ENCODE results near the gene TXNRD2.
A peak's percentile ranks its signal among the peaks of the same experiment; 100 is the strongest.

TXNRD2 gene

GRCh38 chr22:19941365-19942082 lies at the start of gene TXNRD2, which contains the start of gene COMT:
TXNRD2 (minus strand) TSS chr22:19941818; CDS start chr22:19941803, 15 bp downstream.
COMT (plus strand) TSS chr22:19941772; CDS start chr22:19962527, 20,755 bp downstream.
- DNase-seq (ENCODE audit: low read depth in 3 of 3) = peak; percentile 41 to 72 (median 42)

GRCh38 chr22:19991395-19991644 lies 49.7 kb upstream of the TXNRD2 start:
- DNase-seq (ENCODE audit: low read depth in 3 of 3) = no peak

GRCh38 chr22:19990609-19991394 lies 49.2 kb upstream of the TXNRD2 start:
- no peak for DNase-seq (ENCODE audit: low read depth in 3 of 3)

- DNase-seq (ENCODE audit: low read depth in 3 of 3) = no peak
These were observed 48.6 kb upstream of the TXNRD2 start for GRCh38 chr22:19990188-19990587.

GRCh38 chr22:19989725-19990067 lies 48.1 kb upstream of the TXNRD2 start:
- DNase-seq (ENCODE audit: low read depth in 3 of 3) = no peak

GRCh38 chr22:19988965-19989724 lies 47.5 kb upstream of the TXNRD2 start:
- no peak for DNase-seq (ENCODE audit: low read depth in 3 of 3)

- DNase-seq (ENCODE audit: low read depth in 3 of 3) = no peak
These were observed 46.8 kb upstream of the TXNRD2 start for GRCh38 chr22:19988331-19988808.

- no peak for DNase-seq (ENCODE audit: low read depth in 3 of 3)
These were observed 46.0 kb upstream of the TXNRD2 start for GRCh38 chr22:19987394-19988306.

GRCh38 chr22:19986410-19987341 lies 45.1 kb upstream of the TXNRD2 start:
- peak; percentile 30 to 62 (median 35) for DNase-seq (ENCODE audit: low read depth in 3 of 3)

GRCh38 chr22:19986011-19986409 lies 44.4 kb upstream of the TXNRD2 start:
- no peak for DNase-seq (ENCODE audit: low read depth in 3 of 3)

GRCh38 chr22:19984851-19985811 lies 43.5 kb upstream of the TXNRD2 start:
- DNase-seq (ENCODE audit: low read depth in 3 of 3) = no peak

- DNase-seq (ENCODE audit: low read depth in 3 of 3) = no peak
These were observed 42.7 kb upstream of the TXNRD2 start for GRCh38 chr22:19984201-19984753.

- DNase-seq (ENCODE audit: low read depth in 3 of 3) = no peak
These were observed 42.1 kb upstream of the TXNRD2 start for GRCh38 chr22:19983741-19984140.

GRCh38 chr22:19982991-19983578 lies 41.5 kb upstream of the TXNRD2 start:
- DNase-seq (ENCODE audit: low read depth in 3 of 3) = no peak

GRCh38 chr22:19981961-19982920 lies 40.6 kb upstream of the TXNRD2 start:
- DNase-seq (ENCODE audit: low read depth in 3 of 3) = no peak

GRCh38 chr22:19981171-19981960 lies 39.7 kb upstream of the TXNRD2 start:
- DNase-seq (ENCODE audit: low read depth in 3 of 3) = no peak

All from stimulated activated CD4-positive, alpha-beta T cell treated with anti-CD3 and anti-CD28 coated beads, TNF-alpha, amount 100 ng/mL, for 24 hours (primary cell).